CD4-positive, alpha-beta T cell treated with Interleukin-10 for 1 hour (primary cell): Measurements from ENCODE around the gene GALNT14.
"Not testable (repeated sequence)": the region's sequence is repeated elsewhere in the genome, so short reads cannot be mapped to it uniquely, and the experiment has no call there.

Experiments
- DNase-seq: peaks from one replicate; pipeline ENCODE4 v3.0.0-alpha.2; 2020

The GALNT14 gene, protein sequence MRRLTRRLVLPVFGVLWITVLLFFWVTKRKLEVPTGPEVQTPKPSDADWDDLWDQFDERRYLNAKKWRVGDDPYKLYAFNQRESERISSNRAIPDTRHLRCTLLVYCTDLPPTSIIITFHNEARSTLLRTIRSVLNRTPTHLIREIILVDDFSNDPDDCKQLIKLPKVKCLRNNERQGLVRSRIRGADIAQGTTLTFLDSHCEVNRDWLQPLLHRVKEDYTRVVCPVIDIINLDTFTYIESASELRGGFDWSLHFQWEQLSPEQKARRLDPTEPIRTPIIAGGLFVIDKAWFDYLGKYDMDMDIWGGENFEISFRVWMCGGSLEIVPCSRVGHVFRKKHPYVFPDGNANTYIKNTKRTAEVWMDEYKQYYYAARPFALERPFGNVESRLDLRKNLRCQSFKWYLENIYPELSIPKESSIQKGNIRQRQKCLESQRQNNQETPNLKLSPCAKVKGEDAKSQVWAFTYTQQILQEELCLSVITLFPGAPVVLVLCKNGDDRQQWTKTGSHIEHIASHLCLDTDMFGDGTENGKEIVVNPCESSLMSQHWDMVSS

DNA sequence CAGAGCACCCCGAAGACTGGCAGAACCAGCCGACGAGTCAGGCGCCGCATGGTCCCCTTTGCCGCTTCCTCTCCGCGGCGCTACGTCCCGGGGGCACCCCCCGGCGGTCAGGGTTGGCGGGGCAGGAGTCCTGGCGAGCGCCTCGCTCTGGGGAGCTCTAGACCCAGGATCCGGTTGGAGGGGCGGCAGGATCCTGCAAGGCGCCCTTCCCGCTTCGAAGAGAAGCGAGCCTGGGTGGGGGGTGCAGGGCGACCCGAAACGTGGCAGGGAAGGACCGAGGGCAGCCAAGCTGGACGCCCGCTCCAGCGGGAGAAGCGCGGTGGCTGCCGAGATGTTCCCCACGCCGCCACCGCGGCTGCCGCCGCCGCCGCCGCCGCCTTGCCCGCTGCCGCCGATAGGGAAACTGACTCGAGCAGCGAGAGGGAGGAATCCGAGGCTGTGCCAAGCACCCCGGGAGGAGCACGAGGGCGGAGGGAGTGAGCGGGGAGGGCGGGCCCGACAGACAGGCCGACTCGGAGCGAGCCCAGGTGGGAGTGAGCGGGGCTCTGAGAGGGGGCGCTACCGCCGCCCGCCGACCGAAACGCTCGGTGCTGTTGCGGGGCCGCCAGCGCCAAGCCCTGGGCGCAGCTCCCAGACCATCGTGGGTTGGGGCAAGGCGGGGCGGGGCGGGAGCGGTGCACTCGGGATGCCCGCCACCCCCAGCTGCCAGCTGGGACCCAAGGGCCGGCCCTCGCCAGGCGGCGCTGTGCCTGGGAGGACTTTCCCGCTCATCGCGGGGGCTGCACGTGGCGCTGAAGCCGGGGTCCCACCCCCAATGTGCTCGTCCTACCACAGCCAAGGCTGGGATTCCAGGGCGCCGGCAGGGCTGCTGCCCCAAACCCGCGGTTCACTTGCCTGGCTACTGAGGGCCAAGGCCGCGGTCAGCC, at the start of gene GALNT14:
Gene GALNT14, minus strand, starts transcription at position 404 of the 926 bp plus-strand sequence. Its CDS starts 354 bp downstream, at position 50.
- no peak for DNase-seq

DNA sequence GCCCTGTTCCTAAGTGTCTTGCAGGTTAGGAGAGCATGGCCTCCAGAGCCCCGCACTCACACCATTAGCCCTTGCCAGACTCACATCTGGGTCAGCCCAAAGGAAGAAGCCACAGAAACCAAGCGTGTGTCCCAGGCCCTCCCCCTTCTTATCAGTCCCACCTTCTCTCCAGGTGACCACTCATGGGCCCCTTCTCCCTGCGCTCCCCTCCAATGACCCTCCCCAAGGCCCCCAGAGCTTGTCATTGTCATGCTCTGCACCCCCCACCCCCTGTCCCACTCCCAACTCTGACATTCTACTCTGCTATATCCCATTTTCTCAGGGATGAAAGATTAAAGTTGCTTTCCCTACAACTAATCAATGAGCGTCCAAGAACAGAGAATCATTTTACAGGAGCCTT, 48.9 kb upstream of the GALNT14 start:
- no peak for DNase-seq

DNA sequence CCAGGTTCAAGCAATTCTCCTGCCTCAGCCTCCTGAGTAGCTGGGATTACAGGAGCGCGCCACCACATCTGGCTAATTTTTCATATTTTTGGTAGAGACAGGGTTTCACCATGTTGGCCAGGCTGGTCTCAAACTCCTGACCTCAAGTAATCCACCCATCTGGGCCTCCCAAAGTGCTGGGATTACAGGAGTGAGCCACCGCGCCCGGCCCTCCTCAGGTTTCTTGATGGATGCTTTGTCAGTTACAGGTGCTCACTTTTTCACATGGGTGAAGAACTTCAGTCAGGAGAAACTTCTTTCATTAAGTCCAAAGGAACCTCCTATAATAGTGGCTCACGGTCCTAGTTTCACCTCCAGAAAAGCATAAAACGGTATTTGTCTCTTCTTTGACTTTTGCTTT, 45.7 kb upstream of the GALNT14 start:
- not testable (repeated sequence) for DNase-seq

DNA sequence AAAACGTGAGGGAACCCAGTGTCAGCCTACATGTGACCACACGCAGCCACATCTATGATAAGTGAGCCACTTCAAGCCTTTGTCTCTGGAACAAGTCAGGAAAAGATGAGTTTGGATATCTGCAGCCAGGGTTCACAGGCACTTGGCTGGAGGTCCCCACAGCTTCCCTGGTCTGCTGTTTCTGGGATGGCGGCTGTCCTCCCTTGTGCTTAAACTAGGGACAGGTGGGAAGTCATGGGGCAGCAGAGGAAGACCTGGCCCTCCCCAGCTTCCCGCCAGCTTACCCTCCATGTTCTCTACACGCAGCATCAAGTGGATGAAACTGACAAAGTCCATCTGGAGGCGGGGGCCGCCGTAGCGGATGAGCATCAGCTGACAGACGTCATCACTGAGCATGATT, 38.5 kb upstream of the GALNT14 start:
- DNase-seq, result no peak

DNA sequence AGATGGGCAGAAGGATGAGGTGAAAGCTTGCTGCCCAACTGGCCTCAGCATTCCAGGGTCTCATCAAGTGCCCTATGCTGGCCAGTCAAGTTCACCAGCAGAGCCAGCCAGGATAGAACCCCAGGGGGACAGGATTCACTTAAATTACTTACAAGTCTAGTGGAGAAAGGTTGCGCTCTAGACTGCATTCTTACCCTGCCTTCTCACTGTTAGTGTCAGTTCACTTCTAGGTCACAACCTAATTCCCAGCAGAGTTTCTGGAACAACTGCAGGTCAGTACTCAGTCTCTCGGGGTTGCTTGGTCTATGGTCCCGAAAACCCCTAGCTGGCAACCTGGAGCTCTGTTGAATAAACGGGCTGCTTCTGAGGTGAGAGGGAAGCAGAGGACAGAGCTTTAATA, 32.9 kb upstream of the GALNT14 start:
- DNase-seq, result no peak

DNA sequence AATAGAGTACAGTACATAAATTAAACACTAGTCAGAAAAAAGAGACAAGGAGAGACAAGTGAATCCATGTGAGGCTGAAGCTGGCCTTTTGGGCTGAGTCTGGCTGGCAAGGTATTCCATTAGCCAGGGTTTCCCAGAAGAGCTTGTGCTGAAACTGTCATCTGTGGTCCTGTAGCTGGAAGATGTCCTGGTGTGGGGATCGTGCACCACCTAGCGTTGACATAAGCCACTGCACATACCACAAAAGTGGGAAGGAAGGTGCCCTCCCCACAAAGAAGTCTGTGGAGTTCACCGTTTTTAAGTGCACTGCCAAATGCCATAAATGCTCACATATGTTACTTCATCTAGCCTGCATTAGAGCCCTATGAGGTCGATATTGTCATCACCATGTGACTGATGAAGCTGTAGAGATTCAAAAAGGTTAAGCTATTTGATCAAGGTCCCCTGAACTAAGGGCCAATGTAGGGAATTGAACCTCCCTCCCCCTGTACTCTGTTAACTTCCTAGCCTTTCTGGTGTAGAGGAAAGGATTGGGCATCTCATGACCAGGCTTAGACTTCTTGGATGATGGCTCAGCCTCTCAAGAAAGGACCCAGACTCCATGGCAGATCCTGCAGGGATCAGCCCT, 31.9 kb upstream of the GALNT14 start:
- DNase-seq, result peak; percentile 54

DNA sequence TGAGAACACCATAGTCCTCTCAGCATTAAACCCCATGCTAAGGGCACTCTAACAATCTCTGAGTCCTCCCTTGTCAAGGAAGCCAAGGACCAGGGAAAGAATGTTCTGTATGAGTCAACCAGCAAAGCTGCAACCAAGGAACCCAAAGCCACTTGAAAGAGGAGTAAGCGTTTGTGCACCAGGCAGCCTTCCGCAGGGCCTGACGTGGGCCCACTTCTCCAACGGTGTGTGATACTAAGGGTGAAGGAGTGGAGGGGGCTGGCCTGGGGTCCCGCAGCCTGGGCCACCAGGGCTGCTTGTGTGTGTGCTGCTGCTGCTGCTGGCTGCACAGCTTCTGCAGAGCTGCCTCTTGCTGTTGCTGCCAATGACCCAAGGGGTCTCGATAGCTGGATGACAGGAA, 30.1 kb upstream of the GALNT14 start:
- no peak for DNase-seq

DNA sequence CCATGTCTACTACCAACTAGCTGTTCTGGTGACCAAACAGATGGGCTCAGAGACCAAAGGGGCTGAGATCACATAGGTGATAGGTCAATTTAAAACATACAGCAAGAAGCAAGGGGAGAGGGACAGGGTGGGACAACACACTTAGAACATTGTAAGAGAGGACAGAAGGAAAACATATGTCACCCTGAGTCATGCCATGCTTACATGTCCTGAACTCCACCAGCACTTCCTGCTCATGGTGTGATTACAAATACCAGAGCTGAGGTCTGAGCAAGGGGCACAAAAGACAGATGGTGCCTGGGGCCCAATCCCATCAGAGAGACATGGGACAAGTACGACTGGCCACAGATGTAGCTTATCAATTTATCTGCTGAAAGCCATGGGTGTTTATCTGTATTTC, 28.7 kb upstream of the GALNT14 start:
- DNase-seq, result no peak

DNA sequence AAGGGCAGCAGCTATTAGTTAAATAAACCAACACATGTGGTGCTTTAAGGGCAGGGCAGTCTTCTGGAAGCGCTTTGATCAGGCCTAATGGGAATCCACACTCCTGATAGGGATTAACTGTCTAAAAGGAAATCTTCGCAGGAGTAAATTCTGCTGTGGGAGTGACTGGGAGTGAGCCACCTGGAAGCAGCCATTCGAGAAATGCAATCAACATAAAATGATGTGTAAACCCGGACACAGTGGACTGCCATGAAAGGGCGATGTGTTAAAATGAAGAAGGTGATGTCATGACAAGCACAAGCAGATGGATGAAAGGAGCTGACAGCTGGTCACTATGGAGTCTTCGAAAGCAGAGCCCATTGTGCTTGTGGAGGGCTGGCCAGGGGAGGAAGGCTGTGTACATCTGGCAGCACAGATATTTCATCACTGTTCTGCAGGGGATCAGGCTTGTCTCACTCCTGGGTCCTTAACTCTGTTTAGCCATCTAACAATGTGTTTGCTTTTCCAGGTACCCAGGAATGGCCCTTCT, 24.8 kb upstream of the GALNT14 start:
- DNase-seq, result no peak

DNA sequence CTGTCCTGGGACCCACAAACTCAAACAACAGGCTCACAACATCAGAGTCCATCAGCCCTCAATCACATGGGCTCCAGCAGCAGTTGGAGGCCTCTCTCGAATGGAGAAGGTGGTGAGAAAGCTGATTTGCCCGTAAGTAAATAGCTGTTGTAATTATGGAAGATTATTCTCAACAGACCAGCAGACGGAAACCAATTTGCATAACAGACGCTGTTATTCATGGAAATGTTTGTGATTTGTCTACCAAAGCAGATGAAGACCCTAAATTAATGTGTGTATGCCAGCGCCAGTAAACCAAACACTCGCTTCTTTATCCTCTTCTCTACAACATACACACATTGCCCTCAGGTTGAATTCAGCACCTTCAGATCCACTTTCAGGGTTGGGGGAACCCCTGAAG, 23.4 kb upstream of the GALNT14 start:
- no peak for DNase-seq

DNA sequence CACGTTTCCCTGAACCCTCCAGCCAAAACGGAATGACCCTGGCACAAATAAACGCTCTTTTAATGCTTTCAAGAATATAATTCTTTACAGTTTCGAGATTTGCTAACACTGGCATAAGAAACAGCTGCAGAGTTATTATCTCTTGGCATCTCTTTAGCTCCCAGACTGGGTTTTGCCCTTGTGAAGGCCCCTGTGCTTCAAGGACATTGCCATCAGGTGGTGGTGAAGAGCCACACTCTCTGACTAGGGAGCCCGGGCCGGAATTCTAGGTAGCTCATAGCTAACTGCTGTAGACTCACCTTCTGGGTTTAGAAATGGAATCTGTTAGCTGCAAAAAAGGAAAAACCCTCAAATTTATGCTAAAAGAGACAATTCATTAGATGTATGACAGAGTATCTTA, 13.3 kb upstream of the GALNT14 start:
- no peak for DNase-seq

DNA sequence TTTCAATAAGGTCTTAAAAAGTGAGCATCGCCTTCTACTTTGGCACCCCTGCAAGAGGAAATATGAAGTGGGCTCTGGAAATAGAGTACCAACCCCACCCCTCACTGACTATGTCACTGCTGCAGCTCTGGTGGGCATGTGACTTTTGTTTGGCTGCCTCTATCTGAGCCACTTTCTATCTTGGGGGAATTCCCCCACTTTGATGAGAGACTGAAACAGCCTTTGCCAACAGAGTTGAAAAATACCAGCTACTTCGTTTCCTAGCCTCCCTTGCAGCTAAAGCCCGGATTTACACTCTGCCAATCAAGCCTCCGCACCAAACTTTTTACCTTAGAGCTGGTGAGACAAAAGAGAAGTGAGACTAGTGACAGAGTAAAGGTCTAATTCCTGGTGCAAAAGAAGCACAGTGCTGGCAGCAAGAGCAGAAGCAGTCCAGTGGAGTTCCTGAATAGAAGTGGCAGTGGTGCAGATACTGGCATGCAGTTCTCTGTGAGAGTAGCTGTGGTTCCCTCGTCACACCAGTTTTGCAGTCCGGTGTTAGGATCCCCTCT, 12.0 kb upstream of the GALNT14 start:
- DNase-seq, result no peak

DNA sequence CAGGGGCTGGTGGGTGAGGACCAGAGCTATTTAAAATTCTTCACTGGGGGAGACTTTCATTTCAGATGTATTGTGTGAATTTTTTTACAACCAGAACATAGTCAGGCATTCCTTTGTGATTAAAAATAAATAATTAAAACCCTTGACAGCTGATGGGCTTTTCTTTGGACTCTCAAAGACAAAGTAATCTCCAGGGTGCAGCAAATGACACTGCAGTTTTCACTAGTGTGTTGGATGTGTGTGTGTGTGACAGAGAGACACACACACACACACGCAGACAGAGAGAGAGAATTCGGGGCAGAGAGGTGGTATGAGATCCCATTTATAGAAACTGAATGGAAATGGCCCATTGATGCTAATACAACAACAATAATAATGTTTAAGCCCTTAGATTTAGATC, 10.3 kb upstream of the GALNT14 start:
- DNase-seq, result no peak

DNA sequence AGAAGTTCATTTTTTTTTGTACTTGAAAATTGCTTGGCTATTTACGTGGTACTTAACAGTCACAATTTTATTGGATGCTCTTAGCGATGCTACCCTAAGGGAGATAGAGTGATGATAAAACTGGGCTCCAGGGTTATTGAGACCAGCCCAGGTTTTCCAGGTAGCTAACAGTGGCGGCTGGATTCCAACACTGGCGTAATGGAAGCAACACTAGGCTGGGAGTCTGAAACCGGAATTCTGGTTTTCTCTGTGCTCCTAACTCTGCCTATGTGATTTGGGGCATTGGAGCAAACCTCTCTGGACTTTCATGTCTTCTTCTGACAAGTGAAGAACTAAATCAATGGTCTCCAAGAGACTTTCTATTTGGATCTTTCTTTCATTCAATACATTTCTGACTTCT, 9.4 kb upstream of the GALNT14 start:
- no peak for DNase-seq

DNA sequence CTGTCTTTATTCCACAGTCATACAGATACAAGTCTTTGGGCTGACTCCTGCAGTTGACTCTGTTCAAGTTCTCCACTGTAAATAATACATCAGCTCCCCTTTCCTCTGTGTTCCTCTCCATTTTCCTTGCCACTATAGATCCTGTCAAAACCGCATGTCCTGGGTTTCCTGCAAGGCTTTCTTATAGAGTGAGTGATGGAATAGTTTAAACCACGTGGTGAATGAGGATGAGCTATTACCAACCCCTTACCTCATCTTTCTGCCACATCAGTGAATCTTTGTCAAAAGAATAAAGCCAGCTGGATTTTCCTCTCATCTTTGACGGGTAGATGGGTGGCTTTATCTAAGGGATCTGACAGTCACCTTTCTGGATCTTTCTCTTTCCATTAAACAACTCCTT, 3.9 kb upstream of the GALNT14 start:
- no peak for DNase-seq

DNA sequence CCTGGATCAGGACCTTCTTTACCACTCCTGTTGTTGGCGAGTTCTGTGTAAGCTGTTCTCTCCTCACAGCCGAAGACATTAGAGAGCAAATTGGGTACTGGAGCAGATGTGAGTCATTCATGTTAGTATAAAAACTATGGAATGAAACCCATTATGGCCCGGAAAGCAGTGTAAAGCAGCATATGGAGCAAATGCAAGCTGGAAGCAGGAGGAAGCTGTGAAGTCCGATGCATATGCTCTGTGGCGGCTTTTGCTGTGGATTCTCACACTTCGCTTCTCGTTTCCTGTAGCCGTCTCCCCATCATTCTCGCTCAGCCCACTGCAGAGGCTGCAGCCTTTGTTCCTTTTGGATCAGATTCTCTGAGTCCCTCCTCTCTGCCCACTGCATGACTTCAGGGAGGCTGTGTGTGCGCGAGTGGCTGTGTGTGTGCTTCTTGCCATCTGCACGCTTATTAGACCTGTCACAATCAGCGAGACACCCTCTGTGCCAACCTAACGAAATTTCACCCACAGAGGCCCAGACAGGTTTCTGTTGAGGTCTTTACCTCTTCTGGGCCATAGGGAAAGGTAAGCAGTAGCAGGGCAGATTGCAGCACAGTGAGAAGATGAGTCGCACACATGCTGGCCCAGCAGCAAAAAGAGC, 3.3 kb upstream of the GALNT14 start:
- DNase-seq, result no peak

DNA sequence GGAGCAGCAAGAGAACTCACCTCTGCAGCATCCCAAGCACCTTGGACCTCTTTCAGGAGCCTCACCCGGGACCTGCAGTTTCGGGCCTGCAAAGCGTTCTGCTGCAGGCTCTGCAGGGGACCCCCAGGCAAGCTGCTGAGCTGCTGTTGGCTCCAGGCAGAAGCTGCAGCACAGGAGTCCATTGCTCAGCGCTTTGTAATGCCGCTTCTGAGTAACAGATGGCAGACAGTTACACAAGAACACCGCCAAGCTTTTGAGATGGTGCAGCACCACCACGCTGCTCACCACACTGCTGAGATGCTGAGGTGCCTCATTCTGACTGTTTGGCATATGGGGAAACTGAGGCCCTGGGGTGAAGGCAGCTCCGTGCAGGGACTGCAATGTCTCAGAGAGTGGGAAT, 1.9 kb upstream of the GALNT14 start:
- no peak for DNase-seq

DNA sequence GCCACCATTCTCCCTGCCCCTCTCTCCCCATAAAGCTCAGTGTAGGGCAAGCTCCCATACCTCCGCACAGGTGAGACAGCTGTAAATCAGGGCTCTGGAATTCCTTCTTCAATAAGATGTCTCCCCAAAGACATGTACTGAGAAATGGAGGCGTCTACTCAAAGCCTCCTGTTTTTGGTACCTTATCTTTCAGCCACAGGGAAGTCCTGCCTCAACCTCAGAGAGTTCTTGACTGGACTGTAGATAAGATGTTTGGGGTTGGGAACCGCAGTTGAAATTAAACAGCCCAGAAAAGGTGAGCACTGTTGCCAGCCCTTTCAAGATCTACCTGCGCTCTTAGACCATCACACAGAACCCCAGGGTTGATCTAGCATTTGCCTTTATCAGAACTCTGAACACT, 1.4 kb upstream of the GALNT14 start:
- DNase-seq, result no peak

DNA sequence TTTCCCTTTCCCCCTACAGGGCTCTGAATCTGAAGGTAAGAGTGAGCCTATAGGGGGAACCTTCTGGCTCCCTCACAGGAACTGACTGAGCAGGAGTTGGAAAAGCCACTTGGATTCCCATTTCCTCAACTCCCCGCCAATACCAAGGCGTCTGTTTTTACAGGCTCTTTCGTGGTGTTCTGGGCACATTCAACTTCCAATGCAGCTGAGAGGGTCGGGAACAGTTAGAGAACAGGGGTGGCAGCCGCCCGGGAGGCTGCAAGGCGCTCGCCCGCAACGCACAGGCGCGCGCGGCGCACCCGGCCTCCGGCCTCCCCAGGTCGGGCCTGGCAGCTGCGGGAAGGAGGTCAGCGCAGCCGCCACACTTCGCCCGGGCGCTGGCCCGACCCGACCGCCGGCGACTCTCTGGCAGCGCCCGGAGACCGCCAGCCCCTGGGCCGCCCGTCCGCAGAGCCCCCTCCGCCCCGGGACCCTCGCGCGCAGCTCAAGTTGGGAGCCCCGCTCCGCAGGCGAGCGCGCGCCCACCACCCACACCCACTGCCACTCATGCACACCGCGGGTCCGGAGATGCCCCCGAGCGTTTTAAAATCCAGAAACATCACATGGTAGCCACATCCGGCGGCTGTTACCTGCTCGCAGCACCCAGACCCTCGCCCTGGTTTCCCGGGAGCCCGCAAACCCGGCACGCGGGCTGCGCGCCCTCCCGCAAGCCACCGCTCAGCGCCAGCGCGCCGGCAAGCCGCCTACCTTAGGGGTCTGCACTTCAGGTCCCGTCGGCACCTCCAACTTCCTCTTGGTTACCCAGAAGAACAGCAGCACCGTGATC, 816 bp downstream of the GALNT14 start:
- no peak for DNase-seq

DNA sequence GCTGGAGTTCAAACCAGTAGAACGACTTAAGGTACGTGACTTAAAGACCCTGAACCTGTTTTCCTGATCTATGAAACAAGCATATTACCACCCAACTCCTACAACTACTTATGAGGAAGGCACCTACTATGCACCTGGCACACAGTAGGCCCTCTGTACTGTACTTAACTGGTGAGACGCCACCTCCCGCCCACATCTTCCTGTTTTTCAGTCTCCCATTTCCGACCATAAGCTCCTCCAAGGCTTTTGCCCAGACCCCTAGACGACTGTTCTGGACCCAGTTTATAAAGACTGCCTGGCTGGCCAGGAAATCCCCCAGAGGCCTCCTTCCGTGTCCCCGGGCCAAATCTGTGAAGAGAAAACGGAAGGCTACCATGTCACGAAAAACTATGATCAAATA, 1.5 kb downstream of the GALNT14 start:
- DNase-seq, result no peak

DNA sequence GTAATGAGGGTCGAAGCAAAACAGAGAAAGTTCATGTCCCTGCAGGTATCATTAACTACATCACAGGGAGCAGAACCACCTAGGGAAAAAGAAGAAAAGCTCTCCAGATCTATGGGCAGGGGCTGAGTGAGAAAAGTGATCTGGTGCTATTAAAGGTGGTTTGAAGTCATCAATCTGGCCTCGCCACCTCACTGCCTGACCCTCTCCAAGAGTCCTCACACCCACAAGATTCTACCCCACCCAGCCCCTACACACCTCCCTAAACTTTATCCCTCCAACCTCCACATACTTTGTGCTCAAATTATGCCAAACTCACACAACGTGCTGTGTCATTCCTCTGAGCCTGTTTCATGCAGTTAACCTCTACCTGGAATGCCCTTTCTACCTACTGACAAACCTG, 2.2 kb downstream of the GALNT14 start:
- DNase-seq, result no peak
